ENCODE data around the gene USH2A. TPM values are rescaled to one million over a fixed set of nuclear protein-coding genes. Genes with fewer than 3 reads are reported as not detected.
A peak's percentile ranks its signal among the peaks of the same experiment; 100 is the strongest.

The USH2A gene
- total RNA-seq, 1 donor from 2014 or later: not detected

- DNase-seq (ENCODE audit: low read depth): no peak
- no peak overlapping the region for H3K4me3 ChIP-seq (ENCODE audit: low read depth, low read length)
- TF ChIP-seq CTCF (conservative IDR thresholded peaks at IDR 0.05; ENCODE audit: low read depth, low read length): no peak
Measured at GRCh38 chr1:215926670-215927069, 496.6 kb downstream of the USH2A start.

GRCh38 chr1:215923129-215923824 is 500.0 kb downstream of the USH2A start:
- TF ChIP-seq CTCF (conservative IDR thresholded peaks at IDR 0.05; ENCODE audit: low read depth, low read length): no peak
- H3K4me3 ChIP-seq (ENCODE audit: low read depth, low read length): no peak overlapping the region
- DNase-seq (ENCODE audit: low read depth): no peak

GRCh38 chr1:215911406-215911968 is 511.8 kb downstream of the USH2A start:
- DNase-seq (ENCODE audit: low read depth): no peak
- peak; percentile 33 for TF ChIP-seq CTCF (conservative IDR thresholded peaks at IDR 0.05; ENCODE audit: low read depth, low read length)
- no peak overlapping the region for H3K4me3 ChIP-seq (ENCODE audit: low read depth, low read length)

- DNase-seq (ENCODE audit: low read depth): no peak
- H3K4me3 ChIP-seq (ENCODE audit: low read depth, low read length): no peak overlapping the region
- no peak for TF ChIP-seq CTCF (conservative IDR thresholded peaks at IDR 0.05; ENCODE audit: low read depth, low read length)
Measured at GRCh38 chr1:215905493-215906115, 517.6 kb downstream of the USH2A start.

- no peak for TF ChIP-seq CTCF (conservative IDR thresholded peaks at IDR 0.05; ENCODE audit: low read depth, low read length)
Measured at GRCh38 chr1:215900684-215901083, 522.6 kb downstream of the USH2A start.

GRCh38 chr1:215899901-215900300 is 523.3 kb downstream of the USH2A start:
- H3K4me3 ChIP-seq (ENCODE audit: low read depth, low read length): no peak overlapping the region
- DNase-seq (ENCODE audit: low read depth): no peak
- TF ChIP-seq CTCF (conservative IDR thresholded peaks at IDR 0.05; ENCODE audit: low read depth, low read length): no peak

More at GRCh38 chr1:215900684-215901083, 522.6 kb downstream of the USH2A start:
- H3K4me3 ChIP-seq (ENCODE audit: low read depth, low read length): no peak overlapping the region
- DNase-seq (ENCODE audit: low read depth): no peak

Data from epithelial cell of proximal tubule (primary cell).